Testis (tissue), 3 donors: ENCODE results near the gene KCNK10. TPM values are rescaled to one million over a fixed set of nuclear protein-coding genes. Genes with fewer than 3 reads are reported as not detected.

Experiments
- DNase-seq: peaks from one replicate; pipeline ENCODE4 v3.0.0-alpha.2; 2019
- H3K27ac ChIP-seq, 2 donors: fragments of 200-600 bp; sonication (generic); one replicate each; pipeline ENCODE4 v1.5.1; 2019
- H3K27me3 ChIP-seq: fragments of 200-600 bp; sonication (generic); one replicate; pipeline ENCODE4 v1.5.1; 2019
- H3K36me3 ChIP-seq: fragments of 200-600 bp; sonication (generic); one replicate; pipeline ENCODE4 v1.5.1; 2017; ENCODE audit warnings: low read depth; ENCODE audit errors: missing control alignments
- H3K4me1 ChIP-seq: fragments of 200-600 bp; sonication (generic); one replicate; pipeline ENCODE4 v1.5.1; 2019
- H3K4me3 ChIP-seq, 2 donors: fragments of 200-600 bp; sonication (generic); one replicate each; pipeline ENCODE4 v1.5.1; 2017 to 2019
- H3K9me3 ChIP-seq: fragments of 200-600 bp; sonication (generic); one replicate; pipeline ENCODE4 v1.5.1; 2017
- POLR2A ChIP-seq: fragments of 450-650 bp; IDR thresholded peaks from one replicate; pipeline ENCODE4 v1.6.1; 2017; ENCODE audit warnings: antibody characterized with exemption, mild to moderate bottlenecking, moderate library complexity
- WGBS, 2 donors: methylation state at CpG; one replicate each; pipeline ENCODE4 v1.1.5; 2018; 5-methylcytosine and 5-hydroxymethylcytosine counted together
- intact Hi-C: fragments of 100-400 bp; cut with DNase I; formaldehyde crosslinking; loops from one replicate; pipeline ENCODE4 v1.15.1; 2023; ENCODE audit warnings: low total_unique reads
- polyA plus RNA-seq: library from polyadenylated mRNA; stranded (reverse); fragments of 350-450 nt; fragmentation: Illumina TruSeq; extraction: RNeasy Lipid Tissue Mini Kit (QIAGEN cat#74804); gene quantifications from one replicate; pipeline ENCODE4 v1.2.3, GENCODE V29; 2014; ENCODE audit warnings: low read depth, low replicate concordance; ENCODE audit not compliant: insufficient read depth
- total RNA-seq, 2 donors: library from RNA; depleted of rRNA; stranded (reverse); fragments of >200 nt; gene quantifications; one replicate each; pipeline ENCODE4 v1.2.3, GENCODE V29; 2016
- TF ChIP-seq, protein P1 (sequence below), 3 experiments: fragments of 450-650 bp in 2 of 3; fragments of 200-600 bp in 1 of 3; sonication (generic) in 1 of 3; IDR thresholded peaks; one replicate each; pipeline ENCODE4 v1.5.1; 2016 to 2019; ENCODE audit warnings: antibody characterized with exemption in 3 of 3, mild to moderate bottlenecking in 2 of 3, moderate library complexity in 1 of 3

The KCNK10 gene
- total and polyA plus RNA-seq, 3 donors from 2014 or later = 0.55 to 4.2 (median 1.6) TPM

GRCh38 chr14:88243946-88244345, 79.1 kb downstream of the KCNK10 start:
- no peak for DNase-seq
- WGBS, 2 donors = 62 to 73% methylated on average over 4 of the region's 4 CpGs
- intact Hi-C loops = no loop called here
- TF ChIP-seq, protein P1, sequence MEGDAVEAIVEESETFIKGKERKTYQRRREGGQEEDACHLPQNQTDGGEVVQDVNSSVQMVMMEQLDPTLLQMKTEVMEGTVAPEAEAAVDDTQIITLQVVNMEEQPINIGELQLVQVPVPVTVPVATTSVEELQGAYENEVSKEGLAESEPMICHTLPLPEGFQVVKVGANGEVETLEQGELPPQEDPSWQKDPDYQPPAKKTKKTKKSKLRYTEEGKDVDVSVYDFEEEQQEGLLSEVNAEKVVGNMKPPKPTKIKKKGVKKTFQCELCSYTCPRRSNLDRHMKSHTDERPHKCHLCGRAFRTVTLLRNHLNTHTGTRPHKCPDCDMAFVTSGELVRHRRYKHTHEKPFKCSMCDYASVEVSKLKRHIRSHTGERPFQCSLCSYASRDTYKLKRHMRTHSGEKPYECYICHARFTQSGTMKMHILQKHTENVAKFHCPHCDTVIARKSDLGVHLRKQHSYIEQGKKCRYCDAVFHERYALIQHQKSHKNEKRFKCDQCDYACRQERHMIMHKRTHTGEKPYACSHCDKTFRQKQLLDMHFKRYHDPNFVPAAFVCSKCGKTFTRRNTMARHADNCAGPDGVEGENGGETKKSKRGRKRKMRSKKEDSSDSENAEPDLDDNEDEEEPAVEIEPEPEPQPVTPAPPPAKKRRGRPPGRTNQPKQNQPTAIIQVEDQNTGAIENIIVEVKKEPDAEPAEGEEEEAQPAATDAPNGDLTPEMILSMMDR (IDR thresholded peaks at IDR 0.05) = no peak
- no peak for TF ChIP-seq POLR2A
- no peaks in the 10 kb centered on the region for H3K36me3 ChIP-seq
- no peaks in the 10 kb centered on the region for H3K4me1 ChIP-seq
- no peaks in the 10 kb centered on the region for H3K9me3 ChIP-seq
- no peak overlapping the region for H3K27ac ChIP-seq
- no peaks in the 10 kb centered on the region for H3K27me3 ChIP-seq
- H3K4me3 ChIP-seq = no peak overlapping the region

DNA sequence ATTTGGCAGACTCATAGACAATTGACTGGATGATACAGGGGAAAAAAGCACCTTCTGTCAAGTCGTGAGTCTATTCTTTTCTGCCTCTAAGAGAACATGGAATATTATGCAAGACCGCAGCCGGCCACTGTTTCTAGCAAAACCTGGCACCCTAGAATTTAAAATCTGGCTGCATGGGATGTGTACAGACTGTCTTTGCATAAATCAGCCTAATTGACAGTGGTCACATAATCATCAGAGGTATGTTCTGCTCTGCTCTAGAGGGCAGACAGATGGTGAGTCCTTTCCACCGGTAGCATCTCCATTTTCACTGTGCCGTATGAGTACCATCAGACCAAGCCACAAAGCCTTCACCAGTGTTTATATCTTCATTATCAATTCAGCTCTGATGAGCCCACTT, 80.6 kb downstream of the KCNK10 start:
- no peak for TF ChIP-seq POLR2A
- TF ChIP-seq, protein P1 (IDR thresholded peaks at IDR 0.05) = no peak
- Histone ChIP-seq H3K36me3 (no peaks in the 10 kb centered on the region), H3K4me3 (no peak overlapping the region), H3K4me1 (no peaks in the 10 kb centered on the region), H3K9me3 (no peaks in the 10 kb centered on the region), H3K27ac (no peak overlapping the region), H3K27me3 (no peaks in the 10 kb centered on the region)
- intact Hi-C loops = no loop called here
- 86 to 93% methylated on average over 5 of the region's 5 CpGs for WGBS, 2 donors
- no peak for DNase-seq

GRCh38 chr14:88241810-88242209, 81.3 kb downstream of the KCNK10 start:
- Histone ChIP-seq H3K9me3 (no peaks in the 10 kb centered on the region), H3K27me3 (no peaks in the 10 kb centered on the region), H3K27ac (no peak overlapping the region), H3K4me3 (no peak overlapping the region), H3K4me1 (no peaks in the 10 kb centered on the region), H3K36me3 (no peaks in the 10 kb centered on the region)
- WGBS, 2 donors = 89 to 93% methylated on average over 9 of the region's 9 CpGs
- DNase-seq = no peak
- TF ChIP-seq POLR2A = no peak
- TF ChIP-seq, protein P1 (IDR thresholded peaks at IDR 0.05) = no peak
- intact Hi-C loops = no loop called here

DNA sequence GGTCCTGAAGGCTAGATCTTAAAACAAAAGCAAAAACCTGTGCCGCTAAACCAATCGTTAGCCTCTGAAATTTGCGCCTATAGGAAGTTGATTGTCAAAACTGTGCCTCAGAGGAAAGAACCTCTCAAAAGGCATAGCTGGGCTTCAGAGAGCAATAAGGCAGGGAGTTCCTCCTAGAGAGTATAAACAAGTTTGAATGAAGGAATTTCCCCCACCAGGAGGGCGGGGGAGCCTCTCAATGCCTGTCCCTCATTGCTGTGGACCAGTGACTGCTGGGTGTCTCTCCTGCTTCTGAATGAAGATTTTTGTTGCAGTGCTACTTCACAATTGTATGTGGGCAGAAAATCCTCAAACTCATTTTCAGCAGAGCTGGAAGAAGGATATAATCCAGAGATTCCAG, 88.6 kb downstream of the KCNK10 start:
- no peaks in the 10 kb centered on the region for H3K9me3 ChIP-seq
- no peak for DNase-seq
- no peaks in the 10 kb centered on the region for H3K4me1 ChIP-seq
- no peak overlapping the region for H3K4me3 ChIP-seq
- no peaks in the 10 kb centered on the region for H3K27me3 ChIP-seq
- no peaks in the 10 kb centered on the region for H3K36me3 ChIP-seq
- intact Hi-C loops = no loop called here
- TF ChIP-seq, protein P1 (IDR thresholded peaks at IDR 0.05) = no peak
- no peak for TF ChIP-seq POLR2A
- H3K27ac ChIP-seq = no peak overlapping the region
- WGBS, 2 donors = 85 to 89% methylated on average over 4 of the region's 4 CpGs

- 58 to 59% methylated on average over 5 of the region's 5 CpGs for WGBS, 2 donors
- Histone ChIP-seq H3K27me3 (no peaks in the 10 kb centered on the region), H3K4me3 (no peak overlapping the region), H3K27ac (no peak overlapping the region), H3K36me3 (no peaks in the 10 kb centered on the region), H3K9me3 (no peaks in the 10 kb centered on the region), H3K4me1 (no peaks in the 10 kb centered on the region)
- peak; percentile 15 for DNase-seq
- intact Hi-C loops = no loop called here
- TF ChIP-seq, protein P1 (IDR thresholded peaks at IDR 0.05) = peak in 1 of 3 experiments; percentile 14
- TF ChIP-seq POLR2A = no peak
Measured at GRCh38 chr14:88233915-88234314, 89.2 kb downstream of the KCNK10 start.
